Liver (tissue), 9 donors: ENCODE data around the gene GALNT10. TPM values are rescaled to one million over a fixed set of nuclear protein-coding genes. Genes with fewer than 3 reads are reported as not detected.

Source experiments
- DNase-seq: peaks from one replicate; pipeline ENCODE4 v3.0.0-alpha.2; 2017; ENCODE audit warnings: low spot score
- H3K27ac ChIP-seq, 2 donors: one replicate each; pipeline ENCODE4 v1.7.0; 2013; ENCODE audit warnings: inconsistent platforms in 2 of 2, low read length in 2 of 2, control low read depth in 1 of 2, low read depth in 1 of 2, mild to moderate bottlenecking in 1 of 2
- H3K27me3 ChIP-seq, 4 donors: one replicate each; pipeline versions ENCODE4 v1.6.1 to v1.7.0; 2013; ENCODE audit warnings: low read length in 3 of 4, inconsistent platforms in 1 of 4, mild to moderate bottlenecking in 1 of 4, moderate library complexity in 1 of 4; ENCODE audit not compliant: control insufficient read depth in 4 of 4, insufficient read depth in 4 of 4
- H3K36me3 ChIP-seq, 4 donors: one replicate each; pipeline versions ENCODE4 v1.6.1 to v1.7.0; 2013; ENCODE audit warnings: low read length in 3 of 4, mild to moderate bottlenecking in 3 of 4, low read depth in 1 of 4, moderate library complexity in 1 of 4; ENCODE audit not compliant: control insufficient read depth in 4 of 4, insufficient read depth in 3 of 4
- H3K4me1 ChIP-seq, 4 donors: one replicate each; pipeline versions ENCODE4 v1.6.1 to v1.7.0; 2013; ENCODE audit warnings: low read length in 3 of 4, mild to moderate bottlenecking in 3 of 4, moderate library complexity in 1 of 4; ENCODE audit not compliant: control insufficient read depth in 4 of 4, insufficient read depth in 4 of 4
- H3K4me3 ChIP-seq, 3 donors: one replicate each; pipeline versions ENCODE4 v1.6.1 to v1.7.0; 2013; ENCODE audit warnings: low read length in 3 of 3, control low read depth in 1 of 3, low read depth in 1 of 3, mild to moderate bottlenecking in 1 of 3
- H3K9ac ChIP-seq, 2 donors: one replicate each; pipeline ENCODE4 v1.7.0; 2013; ENCODE audit warnings: low read length in 2 of 2, mild to moderate bottlenecking in 2 of 2, moderate library complexity in 2 of 2, control low read depth in 1 of 2, low read depth in 1 of 2
- H3K9me3 ChIP-seq, 4 donors: one replicate each; pipeline versions ENCODE4 v1.6.1 to v1.7.0; 2013; ENCODE audit warnings: low read length in 3 of 4; ENCODE audit not compliant: control insufficient read depth in 4 of 4
- CTCF ChIP-seq: fragments of 150-350 bp; IDR thresholded peaks from 2 replicates; pipeline ENCODE4 v1.5.1; 2017; ENCODE audit warnings: improper control_type of control experiment, low read depth, low read length; ENCODE audit not compliant: missing input control
- FOXA1 ChIP-seq: IDR thresholded peaks from 2 replicates; pipeline ENCODE4 v1.6.1; 2016; ENCODE audit warnings: antibody characterized with exemption
- FOXA2 ChIP-seq: IDR thresholded peaks from 2 replicates; pipeline ENCODE4 v1.6.1; 2016; ENCODE audit warnings: antibody characterized with exemption
- GABPA ChIP-seq, 2 donors: IDR thresholded peaks in 1 of 2; conservative IDR thresholded peaks in 1 of 2; 2 replicates each; pipeline ENCODE4 v1.6.1; 2016; ENCODE audit warnings: antibody characterized with exemption in 2 of 2, mild to moderate bottlenecking in 1 of 2, moderate library complexity in 1 of 2
- HNF4A ChIP-seq, 2 donors: conservative IDR thresholded peaks; 2 replicates each; pipeline ENCODE4 v1.6.1; 2016; ENCODE audit warnings: antibody characterized with exemption in 2 of 2, mild to moderate bottlenecking in 2 of 2
- JUND ChIP-seq, 2 donors: IDR thresholded peaks; 2 replicates each; pipeline ENCODE4 v1.6.1; 2016; ENCODE audit warnings: antibody characterized with exemption in 2 of 2
- MAX ChIP-seq: IDR thresholded peaks from 2 replicates; pipeline ENCODE4 v1.6.1; 2016; ENCODE audit warnings: antibody characterized with exemption
- NR2F2 ChIP-seq: IDR thresholded peaks from 2 replicates; pipeline ENCODE4 v1.6.1; 2016; ENCODE audit warnings: antibody characterized with exemption
- RXRA ChIP-seq, 2 donors: IDR thresholded peaks; 2 replicates each; pipeline ENCODE4 v1.6.1; 2017 to 2018; ENCODE audit warnings: antibody characterized with exemption in 2 of 2, mild to moderate bottlenecking in 1 of 2
- SP1 ChIP-seq: IDR thresholded peaks from 2 replicates; pipeline ENCODE4 v1.6.1; 2018; ENCODE audit warnings: antibody characterized with exemption, mild to moderate bottlenecking
- TAF1 ChIP-seq: conservative IDR thresholded peaks from 2 replicates; pipeline ENCODE4 v1.6.1; 2016; ENCODE audit warnings: antibody characterized with exemption, mild to moderate bottlenecking
- YY1 ChIP-seq: IDR thresholded peaks from 2 replicates; pipeline ENCODE4 v1.6.1; 2016; ENCODE audit warnings: antibody characterized with exemption, mild to moderate bottlenecking
- WGBS: extraction: QIAGEN DNeasy Blood & Tissue Kit; methylation state at CpG from one replicate; pipeline ENCODE4 v1.1.7; 2013; 5-methylcytosine and 5-hydroxymethylcytosine counted together
- polyA plus RNA-seq, 2 donors: library from polyadenylated mRNA; stranded (reverse) in 1 of 2; unstranded in 1 of 2; fragments of 200-250 nt in 1 of 2; fragments of >200 nt in 1 of 2; fragmentation: Nextera tagmentation in 1 of 2; extraction: Ambion mirVana in 1 of 2; gene quantifications; one replicate each; pipeline versions ENCODE4 v1.2.1 to v1.2.3, GENCODE V29; 2013 to 2015
- total RNA-seq, 2 donors: library from RNA; depleted of rRNA; stranded (reverse); fragments of >200 nt; gene quantifications; one replicate each; pipeline ENCODE4 v1.2.3, GENCODE V29; 2014
- TF ChIP-seq, protein P1 (sequence below): IDR thresholded peaks from 2 replicates; pipeline ENCODE4 v1.6.1; 2016; ENCODE audit warnings: antibody characterized with exemption, mild to moderate bottlenecking
- TF ChIP-seq, protein P2 (sequence below): IDR thresholded peaks from 2 replicates; pipeline ENCODE4 v1.6.1; 2016; ENCODE audit warnings: antibody characterized with exemption
- TF ChIP-seq, protein P3 (sequence below): IDR thresholded peaks from 2 replicates; pipeline ENCODE4 v1.6.1; 2016; ENCODE audit warnings: antibody characterized with exemption
- donor health status: healthy.
- donor health status: healthy.
- donor health status: healthy.
- donor health status: healthy.
- donor health status: healthy.

Gene GALNT10
- total and polyA plus RNA-seq, 4 donors, result 1.1 to 17.8 (median 5.3) TPM

DNA sequence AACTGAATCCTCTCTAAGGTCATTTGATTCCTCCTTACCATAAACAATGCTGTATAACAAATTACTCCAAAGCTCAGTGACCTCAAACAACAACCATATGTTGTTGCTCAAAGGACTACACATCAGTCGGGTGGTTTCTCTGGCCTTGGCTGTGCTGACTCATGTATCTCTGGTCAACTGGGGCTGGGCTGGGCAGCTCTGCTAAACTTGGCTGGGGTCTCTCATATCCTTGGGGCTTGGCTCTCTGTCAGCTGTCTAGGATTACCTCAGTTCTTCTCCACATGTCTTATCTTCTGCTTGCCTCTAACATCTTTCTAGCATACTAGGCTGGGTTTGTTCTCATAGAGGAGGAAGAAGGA lies 86.4 kb downstream of the GALNT10 start:
- H3K36me3 ChIP-seq, result no peaks in the 10 kb centered on the region
- no peak overlapping the region for H3K9ac ChIP-seq
- H3K27me3 ChIP-seq, result no peaks in the 10 kb centered on the region
- no peaks in the 10 kb centered on the region for H3K9me3 ChIP-seq
- TF ChIP-seq NR2F2 (no peak), GABPA (IDR thresholded peaks at IDR 0.05 in 1 of 2, conservative IDR thresholded peaks at IDR 0.05 in 1 of 2) (no peak), RXRA (IDR thresholded peaks at IDR 0.05) (no peak), JUND (IDR thresholded peaks at IDR 0.05) (no peak), CTCF (no peak), MAX (no peak), FOXA2 (no peak)
- TF ChIP-seq, protein P1, sequence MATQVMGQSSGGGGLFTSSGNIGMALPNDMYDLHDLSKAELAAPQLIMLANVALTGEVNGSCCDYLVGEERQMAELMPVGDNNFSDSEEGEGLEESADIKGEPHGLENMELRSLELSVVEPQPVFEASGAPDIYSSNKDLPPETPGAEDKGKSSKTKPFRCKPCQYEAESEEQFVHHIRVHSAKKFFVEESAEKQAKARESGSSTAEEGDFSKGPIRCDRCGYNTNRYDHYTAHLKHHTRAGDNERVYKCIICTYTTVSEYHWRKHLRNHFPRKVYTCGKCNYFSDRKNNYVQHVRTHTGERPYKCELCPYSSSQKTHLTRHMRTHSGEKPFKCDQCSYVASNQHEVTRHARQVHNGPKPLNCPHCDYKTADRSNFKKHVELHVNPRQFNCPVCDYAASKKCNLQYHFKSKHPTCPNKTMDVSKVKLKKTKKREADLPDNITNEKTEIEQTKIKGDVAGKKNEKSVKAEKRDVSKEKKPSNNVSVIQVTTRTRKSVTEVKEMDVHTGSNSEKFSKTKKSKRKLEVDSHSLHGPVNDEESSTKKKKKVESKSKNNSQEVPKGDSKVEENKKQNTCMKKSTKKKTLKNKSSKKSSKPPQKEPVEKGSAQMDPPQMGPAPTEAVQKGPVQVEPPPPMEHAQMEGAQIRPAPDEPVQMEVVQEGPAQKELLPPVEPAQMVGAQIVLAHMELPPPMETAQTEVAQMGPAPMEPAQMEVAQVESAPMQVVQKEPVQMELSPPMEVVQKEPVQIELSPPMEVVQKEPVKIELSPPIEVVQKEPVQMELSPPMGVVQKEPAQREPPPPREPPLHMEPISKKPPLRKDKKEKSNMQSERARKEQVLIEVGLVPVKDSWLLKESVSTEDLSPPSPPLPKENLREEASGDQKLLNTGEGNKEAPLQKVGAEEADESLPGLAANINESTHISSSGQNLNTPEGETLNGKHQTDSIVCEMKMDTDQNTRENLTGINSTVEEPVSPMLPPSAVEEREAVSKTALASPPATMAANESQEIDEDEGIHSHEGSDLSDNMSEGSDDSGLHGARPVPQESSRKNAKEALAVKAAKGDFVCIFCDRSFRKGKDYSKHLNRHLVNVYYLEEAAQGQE, result no peak
- TF ChIP-seq, protein P2, sequence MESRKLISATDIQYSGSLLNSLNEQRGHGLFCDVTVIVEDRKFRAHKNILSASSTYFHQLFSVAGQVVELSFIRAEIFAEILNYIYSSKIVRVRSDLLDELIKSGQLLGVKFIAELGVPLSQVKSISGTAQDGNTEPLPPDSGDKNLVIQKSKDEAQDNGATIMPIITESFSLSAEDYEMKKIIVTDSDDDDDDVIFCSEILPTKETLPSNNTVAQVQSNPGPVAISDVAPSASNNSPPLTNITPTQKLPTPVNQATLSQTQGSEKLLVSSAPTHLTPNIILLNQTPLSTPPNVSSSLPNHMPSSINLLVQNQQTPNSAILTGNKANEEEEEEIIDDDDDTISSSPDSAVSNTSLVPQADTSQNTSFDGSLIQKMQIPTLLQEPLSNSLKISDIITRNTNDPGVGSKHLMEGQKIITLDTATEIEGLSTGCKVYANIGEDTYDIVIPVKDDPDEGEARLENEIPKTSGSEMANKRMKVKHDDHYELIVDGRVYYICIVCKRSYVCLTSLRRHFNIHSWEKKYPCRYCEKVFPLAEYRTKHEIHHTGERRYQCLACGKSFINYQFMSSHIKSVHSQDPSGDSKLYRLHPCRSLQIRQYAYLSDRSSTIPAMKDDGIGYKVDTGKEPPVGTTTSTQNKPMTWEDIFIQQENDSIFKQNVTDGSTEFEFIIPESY, result no peak
- no peak overlapping the region for H3K4me3 ChIP-seq
- DNase-seq, result peak; percentile 49
- 84% methylated on average over 1 of the region's 1 CpG for WGBS
- no peak overlapping the region for H3K27ac ChIP-seq
- no peaks in the 10 kb centered on the region for H3K4me1 ChIP-seq

- H3K4me1 ChIP-seq, result no peaks in the 10 kb centered on the region
- no peak overlapping the region for H3K9ac ChIP-seq
- H3K27me3 ChIP-seq, result no peaks in the 10 kb centered on the region
- no peak overlapping the region for H3K4me3 ChIP-seq
- no peaks in the 10 kb centered on the region for H3K36me3 ChIP-seq
- 93% methylated on average over 1 of the region's 1 CpG for WGBS
- no peak overlapping the region for H3K27ac ChIP-seq
- no peak for DNase-seq
- H3K9me3 ChIP-seq, result no peaks in the 10 kb centered on the region
- TF ChIP-seq HNF4A (conservative IDR thresholded peaks at IDR 0.05), result no peak
- TF ChIP-seq, protein P1, result no peak
- TF ChIP-seq NR2F2, result no peak
- TF ChIP-seq, protein P2, result no peak
- no peak for TF ChIP-seq FOXA2
- no peak for TF ChIP-seq SP1
- TF ChIP-seq CTCF, result no peak
- no peak for TF ChIP-seq TAF1
- no peak for TF ChIP-seq FOXA1
- no peak for TF ChIP-seq GABPA (IDR thresholded peaks at IDR 0.05 in 1 of 2, conservative IDR thresholded peaks at IDR 0.05 in 1 of 2)
- TF ChIP-seq, protein P3, sequence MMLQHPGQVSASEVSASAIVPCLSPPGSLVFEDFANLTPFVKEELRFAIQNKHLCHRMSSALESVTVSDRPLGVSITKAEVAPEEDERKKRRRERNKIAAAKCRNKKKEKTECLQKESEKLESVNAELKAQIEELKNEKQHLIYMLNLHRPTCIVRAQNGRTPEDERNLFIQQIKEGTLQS, result no peak
- TF ChIP-seq YY1, result no peak
Measured at GRCh38 chr5:154277499-154277898, 87.0 kb downstream of the GALNT10 start.
